WTC11 (cell line): ENCODE measurements around the gene CREB3L1. TPM values are rescaled to one million over a fixed set of nuclear protein-coding genes. Genes with fewer than 3 reads are reported as not detected.

Experiments
- ATAC-seq: fragments of 200-7000 bp; cut with Tn5 transposase; 2 replicates; pipeline ENCODE4 v1.10.0; 2021; ENCODE audit warnings: mild to moderate bottlenecking, moderate library complexity
- CTCF ChIA-PET: fragments of 300-600 bp; sonication (Branson Sonifier 250); formaldehyde crosslinking; loops from one replicate; lab custom pipeline; 2021; ENCODE audit warnings: antibody characterized with exemption; lab: Charles Lee
- POLR2A ChIA-PET: fragments of 350-600 bp; sonication (Branson Sonifier 250); formaldehyde crosslinking; loops from one replicate; lab custom pipeline; 2021; ENCODE audit warnings: antibody characterized with exemption; lab: Charles Lee
- DNase-seq: peaks from one replicate; pipeline ENCODE4 v3.0.0; 2021; ENCODE audit warnings: low spot score
- H3K27ac Mint-ChIP-seq: 2 replicates; pipeline ENCODE4 v1.8.0; 2021; ENCODE audit warnings: mixed read lengths
- H3K27me3 Mint-ChIP-seq: 2 replicates; pipeline ENCODE4 v1.8.0; 2021; ENCODE audit warnings: low read depth, mild to moderate bottlenecking, moderate library complexity, mixed read lengths
- H3K36me3 Mint-ChIP-seq: 2 replicates; pipeline ENCODE4 v1.8.0; 2021; ENCODE audit warnings: mixed read lengths
- H3K4me1 Mint-ChIP-seq: 2 replicates; pipeline ENCODE4 v1.8.0; 2022; ENCODE audit warnings: mixed read lengths
- H3K4me3 Mint-ChIP-seq: 2 replicates; pipeline ENCODE4 v1.8.0; 2021; ENCODE audit warnings: mild to moderate bottlenecking, moderate library complexity, mixed read lengths
- H3K9me3 Mint-ChIP-seq: 2 replicates; pipeline ENCODE4 v1.8.0; 2021; ENCODE audit warnings: mixed read lengths
- ATF1 ChIP-seq: sonication (generic); formaldehyde crosslinking; IDR thresholded peaks from 2 replicates; pipeline ENCODE4 v1.8.1; 2023; ENCODE audit warnings: mild to moderate bottlenecking, moderate library complexity, missing genetic modification reagents
- GRHL2 ChIP-seq: fragments of 250-450 bp; sonication (Bioruptor Pico); IDR thresholded peaks from 2 replicates; pipeline ENCODE4 v1.8.0; 2022; ENCODE audit warnings: mild to moderate bottlenecking, moderate library complexity; ENCODE audit not compliant: insufficient replicate concordance, severe bottlenecking
- GTF2I ChIP-seq: fragments of 250-450 bp; sonication (Bioruptor Pico); conservative IDR thresholded peaks from 2 replicates; pipeline ENCODE4 v1.4.0; 2021; ENCODE audit warnings: mild to moderate bottlenecking
- HMGA2 ChIP-seq: fragments of 250-450 bp; sonication (Bioruptor Pico); IDR thresholded peaks from 2 replicates; pipeline ENCODE4 v1.4.0; 2021; ENCODE audit warnings: mild to moderate bottlenecking, moderate library complexity
- NR1H2 ChIP-seq: sonication (generic); formaldehyde crosslinking; IDR thresholded peaks from 2 replicates; pipeline ENCODE4 v1.9.0; 2021; ENCODE audit warnings: mild to moderate bottlenecking, moderate library complexity, missing genetic modification reagents
- NR2C2 ChIP-seq: sonication (generic); formaldehyde crosslinking; IDR thresholded peaks from 2 replicates; pipeline ENCODE4 v1.8.0; 2022; ENCODE audit warnings: mild to moderate bottlenecking, missing genetic modification reagents
- OVOL2 ChIP-seq: fragments of 250-450 bp; sonication (Bioruptor Pico); IDR thresholded peaks from 2 replicates; pipeline ENCODE4 v1.9.0; 2021; ENCODE audit warnings: mild to moderate bottlenecking, borderline replicate concordance
- RELA ChIP-seq: sonication (generic); formaldehyde crosslinking; IDR thresholded peaks from 2 replicates; pipeline ENCODE4 v1.8.1; 2022; ENCODE audit warnings: missing genetic modification reagents, mild to moderate bottlenecking, borderline replicate concordance
- RORB ChIP-seq: fragments of 250-450 bp; sonication (Bioruptor Pico); IDR thresholded peaks from 2 replicates; pipeline ENCODE4 v1.9.0; 2021; ENCODE audit warnings: mild to moderate bottlenecking
- SP1 ChIP-seq: sonication (generic); formaldehyde crosslinking; conservative IDR thresholded peaks from 2 replicates; pipeline ENCODE4 v1.8.1; 2022; ENCODE audit warnings: missing genetic modification reagents
- ZNF219 ChIP-seq: sonication (generic); formaldehyde crosslinking; IDR thresholded peaks from 2 replicates; pipeline ENCODE4 v1.8.0; 2023; ENCODE audit warnings: missing genetic modification reagents, mild to moderate bottlenecking, borderline replicate concordance
- ZNF263 ChIP-seq: sonication (generic); formaldehyde crosslinking; IDR thresholded peaks from 2 replicates; pipeline ENCODE4 v1.8.1; 2022; ENCODE audit warnings: low read depth, mild to moderate bottlenecking, moderate library complexity, missing genetic modification reagents
- ZNF317 ChIP-seq: sonication (generic); formaldehyde crosslinking; IDR thresholded peaks from 2 replicates; pipeline ENCODE4 v1.8.1; 2023; ENCODE audit warnings: low read depth, mild to moderate bottlenecking, moderate library complexity, missing genetic modification reagents, borderline replicate concordance
- ZNF416 ChIP-seq: fragments of 250-450 bp; sonication (Bioruptor Pico); IDR thresholded peaks from 2 replicates; pipeline ENCODE4 v1.9.0; 2021; ENCODE audit warnings: mild to moderate bottlenecking, inconsistent platforms
- total RNA-seq: library from RNA; stranded (reverse); gene quantifications from 3 replicates; pipeline ENCODE4 v1.2.3, GENCODE V29; 2021
- TF ChIP-seq, protein P1 (sequence below): sonication (generic); formaldehyde crosslinking; IDR thresholded peaks from 2 replicates; pipeline ENCODE4 v1.8.0; 2023; ENCODE audit warnings: missing genetic modification reagents
- TF ChIP-seq, protein P2 (sequence below): fragments of 250-450 bp; sonication (Bioruptor Pico); IDR thresholded peaks from 2 replicates; pipeline ENCODE4 v2.1.2; 2022; ENCODE audit warnings: mild to moderate bottlenecking, moderate library complexity
- TF ChIP-seq, protein P3 (sequence below): sonication (generic); formaldehyde crosslinking; IDR thresholded peaks from 2 replicates; pipeline ENCODE4 v1.8.1; 2022; ENCODE audit warnings: low read depth, mild to moderate bottlenecking, moderate library complexity, missing genetic modification reagents, borderline replicate concordance
- TF ChIP-seq, protein P4 (sequence below): sonication (generic); formaldehyde crosslinking; IDR thresholded peaks from 2 replicates; pipeline ENCODE4 v1.8.0; 2022; ENCODE audit warnings: mild to moderate bottlenecking, missing genetic modification reagents
- TF ChIP-seq, protein P5 (sequence below): sonication (generic); formaldehyde crosslinking; IDR thresholded peaks from 2 replicates; pipeline ENCODE4 v1.8.1; 2022; ENCODE audit warnings: mild to moderate bottlenecking, missing genetic modification reagents, moderate library complexity, borderline replicate concordance
- TF ChIP-seq, protein P6 (sequence below): fragments of 250-450 bp; sonication (Bioruptor Pico); IDR thresholded peaks from 2 replicates; pipeline ENCODE4 v1.9.0; 2021; ENCODE audit warnings: mild to moderate bottlenecking

Gene CREB3L1
- total RNA-seq, 1 experiment from 2014 or later, result 10.9 TPM

DNA sequence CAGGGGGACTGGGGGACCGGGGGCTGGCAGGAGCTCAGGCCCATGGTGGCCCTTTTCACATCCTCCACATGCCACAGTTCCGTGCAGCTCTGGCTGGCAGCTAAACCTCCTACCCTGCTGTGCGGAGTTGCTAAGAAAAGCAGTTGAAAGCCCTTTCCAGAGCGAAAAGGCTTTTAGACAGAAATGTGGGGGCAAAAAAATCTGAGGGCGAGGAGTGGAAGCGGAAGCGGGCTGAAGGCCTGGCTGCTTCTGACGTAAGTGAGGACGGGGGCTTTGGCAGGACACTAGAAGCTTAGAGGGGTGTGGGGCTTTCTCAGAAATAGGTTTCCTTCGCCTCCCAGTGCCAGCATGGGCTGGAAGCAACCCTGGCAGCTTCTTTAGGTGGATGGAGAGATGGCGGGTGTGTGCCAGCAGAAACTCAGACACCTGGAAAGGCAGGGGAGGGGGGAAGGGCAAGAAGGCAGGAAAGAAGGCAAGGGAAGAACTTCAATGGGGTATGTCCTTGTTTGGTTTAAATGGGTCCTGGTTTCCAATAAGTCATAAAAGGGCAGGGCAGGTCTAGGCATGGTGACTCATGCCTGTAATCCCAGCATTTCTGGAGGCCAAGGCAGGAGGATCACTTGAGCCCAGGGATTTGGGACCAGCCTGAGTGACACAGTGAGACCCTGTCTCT lies 58.6 kb downstream of the CREB3L1 start:
- no peak for ATAC-seq
- TF ChIP-seq HMGA2 (CRISPR knock-in tag) (no peak), SP1 (CRISPR knock-in tag) (no peak), GRHL2 (no peak), OVOL2 (CRISPR knock-in tag) (no peak), ZNF263 (no peak)
- TF ChIP-seq, protein P1, sequence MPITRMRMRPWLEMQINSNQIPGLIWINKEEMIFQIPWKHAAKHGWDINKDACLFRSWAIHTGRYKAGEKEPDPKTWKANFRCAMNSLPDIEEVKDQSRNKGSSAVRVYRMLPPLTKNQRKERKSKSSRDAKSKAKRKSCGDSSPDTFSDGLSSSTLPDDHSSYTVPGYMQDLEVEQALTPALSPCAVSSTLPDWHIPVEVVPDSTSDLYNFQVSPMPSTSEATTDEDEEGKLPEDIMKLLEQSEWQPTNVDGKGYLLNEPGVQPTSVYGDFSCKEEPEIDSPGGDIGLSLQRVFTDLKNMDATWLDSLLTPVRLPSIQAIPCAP (CRISPR knock-in tag), result no peak
- TF ChIP-seq, all 79 proteins: peak for 0
- H3K27me3 Mint-ChIP-seq, result peaks cover 34% of the 10 kb centered on the region
- CTCF ChIA-PET, result interaction anchor here (0.7 to 1.8 kb wide), 5 partner anchors 9 to 53 kb away, joined by 3 to 13 read pairs (median 6); partner anchors contain the start of gene DGKZ
- no peaks in the 10 kb centered on the region for H3K36me3 Mint-ChIP-seq
- no peak overlapping the region for H3K4me3 Mint-ChIP-seq
- POLR2A ChIA-PET, result interaction anchor here (0.6 to 1.1 kb wide), 2 partner anchors 93 to 1089 kb away, joined by 3 read pairs; no protein-coding TSS in a partner anchor
- peak overlapping the region; percentile 43; the same call in 1 of the 2 replicates for H3K27ac Mint-ChIP-seq
- H3K9me3 Mint-ChIP-seq, result no peaks in the 10 kb centered on the region
- H3K4me1 Mint-ChIP-seq, result peaks cover 82% of the 10 kb centered on the region
- DNase-seq, result no peak

DNA sequence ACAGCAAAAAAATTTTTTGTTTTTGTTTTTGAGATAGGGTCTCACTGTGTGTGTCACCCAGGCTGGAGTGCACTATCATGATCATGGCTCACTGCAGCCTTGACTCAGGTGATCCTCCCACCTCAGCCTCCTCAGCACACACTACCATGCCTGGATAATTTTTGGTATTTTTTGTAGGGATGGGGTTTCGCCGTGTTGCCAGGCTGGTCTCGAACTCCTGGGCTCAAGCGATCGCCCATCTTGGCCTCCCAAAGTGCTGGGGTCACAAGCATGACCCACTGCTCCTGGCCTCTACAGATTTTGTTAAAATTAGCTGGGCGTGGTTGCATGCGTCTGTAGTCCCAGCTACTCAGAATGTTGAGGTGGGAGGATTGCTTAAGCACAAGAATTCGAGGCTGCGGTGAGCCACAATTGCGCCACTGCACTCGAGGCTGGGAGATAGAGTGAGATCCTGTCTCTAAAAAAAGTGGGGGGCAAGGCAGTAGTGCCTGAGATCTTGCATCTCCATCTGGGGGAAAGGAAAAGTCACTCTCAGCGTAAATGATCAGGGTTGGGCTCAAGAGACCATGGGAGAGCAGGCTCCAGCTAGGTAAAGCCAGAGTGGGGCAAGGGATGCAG lies 59.2 kb downstream of the CREB3L1 start:
- no peak for DNase-seq
- CTCF ChIA-PET, result interaction anchor here (0.8 to 1.8 kb wide), 4 partner anchors 8 to 15 kb away, joined by 3 to 13 read pairs (median 6); partner anchors contain the start of gene DGKZ
- H3K4me3 Mint-ChIP-seq, result no peak overlapping the region

More for the DNA sequence above, 59.2 kb downstream of the CREB3L1 start:
- TF ChIP-seq GTF2I, result no peak
- no peak for TF ChIP-seq ZNF219 (CRISPR knock-in tag)
- no peak for TF ChIP-seq ATF1 (CRISPR knock-in tag)
- TF ChIP-seq, protein P2, sequence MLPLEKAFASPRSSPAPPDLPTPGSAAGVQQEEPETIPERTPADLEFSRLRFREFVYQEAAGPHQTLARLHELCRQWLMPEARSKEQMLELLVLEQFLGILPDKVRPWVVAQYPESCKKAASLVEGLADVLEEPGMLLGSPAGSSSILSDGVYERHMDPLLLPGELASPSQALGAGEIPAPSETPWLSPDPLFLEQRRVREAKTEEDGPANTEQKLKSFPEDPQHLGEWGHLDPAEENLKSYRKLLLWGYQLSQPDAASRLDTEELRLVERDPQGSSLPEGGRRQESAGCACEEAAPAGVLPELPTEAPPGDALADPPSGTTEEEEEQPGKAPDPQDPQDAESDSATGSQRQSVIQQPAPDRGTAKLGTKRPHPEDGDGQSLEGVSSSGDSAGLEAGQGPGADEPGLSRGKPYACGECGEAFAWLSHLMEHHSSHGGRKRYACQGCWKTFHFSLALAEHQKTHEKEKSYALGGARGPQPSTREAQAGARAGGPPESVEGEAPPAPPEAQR, result no peak
- TF ChIP-seq, protein P3, sequence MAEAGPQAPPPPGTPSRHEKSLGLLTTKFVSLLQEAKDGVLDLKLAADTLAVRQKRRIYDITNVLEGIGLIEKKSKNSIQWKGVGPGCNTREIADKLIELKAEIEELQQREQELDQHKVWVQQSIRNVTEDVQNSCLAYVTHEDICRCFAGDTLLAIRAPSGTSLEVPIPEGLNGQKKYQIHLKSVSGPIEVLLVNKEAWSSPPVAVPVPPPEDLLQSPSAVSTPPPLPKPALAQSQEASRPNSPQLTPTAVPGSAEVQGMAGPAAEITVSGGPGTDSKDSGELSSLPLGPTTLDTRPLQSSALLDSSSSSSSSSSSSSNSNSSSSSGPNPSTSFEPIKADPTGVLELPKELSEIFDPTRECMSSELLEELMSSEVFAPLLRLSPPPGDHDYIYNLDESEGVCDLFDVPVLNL, result no peak
- TF ChIP-seq, protein P4, sequence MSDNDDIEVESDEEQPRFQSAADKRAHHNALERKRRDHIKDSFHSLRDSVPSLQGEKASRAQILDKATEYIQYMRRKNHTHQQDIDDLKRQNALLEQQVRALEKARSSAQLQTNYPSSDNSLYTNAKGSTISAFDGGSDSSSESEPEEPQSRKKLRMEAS (CRISPR knock-in tag), result no peak
- TF ChIP-seq RORB (CRISPR knock-in tag), result no peak
- no peak for TF ChIP-seq ZNF317 (CRISPR knock-in tag)
- no peak for TF ChIP-seq NR2C2 (CRISPR knock-in tag)
- no peak for TF ChIP-seq ZNF416 (CRISPR knock-in tag)
- no peak for TF ChIP-seq NR1H2 (CRISPR knock-in tag)
- TF ChIP-seq, protein P5, sequence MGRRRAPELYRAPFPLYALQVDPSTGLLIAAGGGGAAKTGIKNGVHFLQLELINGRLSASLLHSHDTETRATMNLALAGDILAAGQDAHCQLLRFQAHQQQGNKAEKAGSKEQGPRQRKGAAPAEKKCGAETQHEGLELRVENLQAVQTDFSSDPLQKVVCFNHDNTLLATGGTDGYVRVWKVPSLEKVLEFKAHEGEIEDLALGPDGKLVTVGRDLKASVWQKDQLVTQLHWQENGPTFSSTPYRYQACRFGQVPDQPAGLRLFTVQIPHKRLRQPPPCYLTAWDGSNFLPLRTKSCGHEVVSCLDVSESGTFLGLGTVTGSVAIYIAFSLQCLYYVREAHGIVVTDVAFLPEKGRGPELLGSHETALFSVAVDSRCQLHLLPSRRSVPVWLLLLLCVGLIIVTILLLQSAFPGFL (CRISPR knock-in tag), result no peak
- TF ChIP-seq, protein P6, sequence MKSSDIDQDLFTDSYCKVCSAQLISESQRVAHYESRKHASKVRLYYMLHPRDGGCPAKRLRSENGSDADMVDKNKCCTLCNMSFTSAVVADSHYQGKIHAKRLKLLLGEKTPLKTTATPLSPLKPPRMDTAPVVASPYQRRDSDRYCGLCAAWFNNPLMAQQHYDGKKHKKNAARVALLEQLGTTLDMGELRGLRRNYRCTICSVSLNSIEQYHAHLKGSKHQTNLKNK (CRISPR knock-in tag), result no peak
- TF ChIP-seq RELA (CRISPR knock-in tag), result no peak
- TF ChIP-seq, all 79 proteins: peak for 0
- H3K9me3 Mint-ChIP-seq, result no peaks in the 10 kb centered on the region
- peaks cover 27% of the 10 kb centered on the region for H3K27me3 Mint-ChIP-seq
- POLR2A ChIA-PET, result interaction anchor here (0.7 kb wide), 1 partner anchor 21 kb away, joined by 4 read pairs; no protein-coding TSS in a partner anchor
- H3K27ac Mint-ChIP-seq, result peak overlapping the region; percentile 84
- peaks cover 82% of the 10 kb centered on the region for H3K4me1 Mint-ChIP-seq
- H3K36me3 Mint-ChIP-seq, result no peaks in the 10 kb centered on the region
- ATAC-seq, result no peak
